Chondrocyte (in vitro differentiated cells): ENCODE data around the gene DNAH3. TPM values are rescaled to one million over a fixed set of nuclear protein-coding genes. Genes with fewer than 3 reads are reported as not detected.
"Not testable (repeated sequence)": the region's sequence is repeated elsewhere in the genome, so short reads cannot be mapped to it uniquely, and the experiment has no call there.

Source experiments
- DNase-seq: peaks from one replicate; pipeline ENCODE4 v3.0.0; 2021; ENCODE audit warnings: mixed read lengths, low spot score
- H3K27ac Mint-ChIP-seq: one replicate; pipeline ENCODE4 v1.8.0; 2021; ENCODE audit warnings: mild to moderate bottlenecking, moderate library complexity, mixed read lengths; ENCODE audit not compliant: unreplicated experiment
- H3K27me3 Mint-ChIP-seq: 2 replicates; pipeline ENCODE4 v1.8.0; 2021; ENCODE audit warnings: low read depth, mixed read lengths
- H3K36me3 Mint-ChIP-seq: 2 replicates; pipeline ENCODE4 v1.8.0; 2021; ENCODE audit warnings: low read depth, mixed read lengths
- H3K4me1 Mint-ChIP-seq: 2 replicates; pipeline ENCODE4 v1.8.0; 2021; ENCODE audit warnings: low read depth, mild to moderate bottlenecking, mixed read lengths
- H3K4me3 Mint-ChIP-seq: one replicate; pipeline ENCODE4 v1.8.0; 2021; ENCODE audit warnings: mild to moderate bottlenecking, moderate library complexity, mixed read lengths; ENCODE audit not compliant: unreplicated experiment
- H3K9me3 Mint-ChIP-seq: 2 replicates; pipeline ENCODE4 v1.8.0; 2021; ENCODE audit warnings: low read depth, mixed read lengths
- total RNA-seq: library from RNA; stranded (reverse); gene quantifications from 3 replicates; pipeline ENCODE4 v1.2.1, GENCODE V29; 2021
- TF ChIP-seq, protein P1 (sequence below): fragments of 200-600 bp; sonication (generic); IDR thresholded peaks from 2 replicates; pipeline ENCODE4 v1.5.0; 2021; ENCODE audit warnings: antibody characterized with exemption, mild to moderate bottlenecking, moderate library complexity

Gene DNAH3
- total RNA-seq, 1 donor from 2014 or later: not detected

DNA sequence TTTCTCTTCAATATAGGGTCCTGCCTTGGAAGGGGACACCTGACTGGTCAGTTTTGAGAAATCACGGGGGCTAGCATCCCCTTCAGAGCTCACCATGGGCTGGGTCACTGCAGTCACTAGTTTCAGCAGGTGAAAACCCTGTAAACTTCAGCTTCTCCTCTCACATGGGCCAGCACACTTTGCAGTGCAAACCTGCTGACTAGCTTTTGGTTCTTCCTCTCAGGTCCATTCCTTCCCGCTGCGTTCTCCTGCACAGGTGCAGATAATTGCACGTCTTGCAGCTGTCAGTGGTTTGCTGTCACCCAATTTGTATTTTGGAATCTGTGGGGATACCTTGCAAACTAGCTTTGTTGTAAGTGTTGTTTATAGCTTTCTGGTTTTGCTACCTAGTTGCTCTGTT is 154.9 kb downstream of the DNAH3 start:
- DNase-seq: no peak
- Mint-ChIP-seq H3K9me3 (no peaks in the 10 kb centered on the region), H3K4me3 (no peak overlapping the region), H3K4me1 (no peaks in the 10 kb centered on the region), H3K27me3 (peaks cover 25% of the 10 kb centered on the region), H3K27ac (no peak overlapping the region), H3K36me3 (no peaks in the 10 kb centered on the region)
- TF ChIP-seq, protein P1, sequence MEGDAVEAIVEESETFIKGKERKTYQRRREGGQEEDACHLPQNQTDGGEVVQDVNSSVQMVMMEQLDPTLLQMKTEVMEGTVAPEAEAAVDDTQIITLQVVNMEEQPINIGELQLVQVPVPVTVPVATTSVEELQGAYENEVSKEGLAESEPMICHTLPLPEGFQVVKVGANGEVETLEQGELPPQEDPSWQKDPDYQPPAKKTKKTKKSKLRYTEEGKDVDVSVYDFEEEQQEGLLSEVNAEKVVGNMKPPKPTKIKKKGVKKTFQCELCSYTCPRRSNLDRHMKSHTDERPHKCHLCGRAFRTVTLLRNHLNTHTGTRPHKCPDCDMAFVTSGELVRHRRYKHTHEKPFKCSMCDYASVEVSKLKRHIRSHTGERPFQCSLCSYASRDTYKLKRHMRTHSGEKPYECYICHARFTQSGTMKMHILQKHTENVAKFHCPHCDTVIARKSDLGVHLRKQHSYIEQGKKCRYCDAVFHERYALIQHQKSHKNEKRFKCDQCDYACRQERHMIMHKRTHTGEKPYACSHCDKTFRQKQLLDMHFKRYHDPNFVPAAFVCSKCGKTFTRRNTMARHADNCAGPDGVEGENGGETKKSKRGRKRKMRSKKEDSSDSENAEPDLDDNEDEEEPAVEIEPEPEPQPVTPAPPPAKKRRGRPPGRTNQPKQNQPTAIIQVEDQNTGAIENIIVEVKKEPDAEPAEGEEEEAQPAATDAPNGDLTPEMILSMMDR: no peak

- H3K27me3 Mint-ChIP-seq, DNase-seq, H3K36me3 Mint-ChIP-seq, H3K4me1 Mint-ChIP-seq, H3K27ac Mint-ChIP-seq, H3K9me3 Mint-ChIP-seq, H3K4me3 Mint-ChIP-seq: not testable (repeated sequence)
These were observed 161.1 kb downstream of the DNAH3 start for GRCh38 chr16:20989496-20990070.

GRCh38 chr16:20987049-20987448 is 163.6 kb downstream of the DNAH3 start:
- no peak overlapping the region for H3K27ac Mint-ChIP-seq
- TF ChIP-seq, protein P1: no peak
- DNase-seq: no peak
- no peaks in the 10 kb centered on the region for H3K4me1 Mint-ChIP-seq
- no peaks in the 10 kb centered on the region for H3K36me3 Mint-ChIP-seq
- H3K9me3 Mint-ChIP-seq: peaks cover 7% of the 10 kb centered on the region
- H3K4me3 Mint-ChIP-seq: no peak overlapping the region
- H3K27me3 Mint-ChIP-seq: peaks cover 4% of the 10 kb centered on the region

DNA sequence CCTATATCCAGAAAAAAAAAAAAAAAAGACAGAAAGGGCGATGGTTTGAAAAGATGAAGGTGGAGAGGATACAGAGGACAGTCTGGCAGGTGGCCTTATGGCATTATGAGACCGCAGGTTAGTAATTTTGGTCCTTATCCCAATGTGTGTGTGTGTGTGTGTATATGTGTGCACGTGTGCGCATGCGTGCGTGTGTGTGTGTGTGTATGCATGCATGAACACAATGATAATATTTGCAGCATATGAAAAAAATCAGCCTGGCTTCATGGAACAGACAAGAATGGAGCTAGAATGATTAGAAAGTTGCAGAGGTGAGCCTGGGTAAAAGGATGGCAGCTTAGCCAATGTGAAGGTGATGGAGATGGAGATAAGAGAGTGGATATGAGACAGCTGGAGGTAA is 166.6 kb downstream of the DNAH3 start:
- no peak for DNase-seq
- TF ChIP-seq, protein P1: no peak
- Mint-ChIP-seq H3K36me3 (no peaks in the 10 kb centered on the region), H3K27ac (no peak overlapping the region), H3K9me3 (peaks cover 5% of the 10 kb centered on the region), H3K4me1 (no peaks in the 10 kb centered on the region), H3K27me3 (peaks cover 4% of the 10 kb centered on the region), H3K4me3 (no peak overlapping the region)

- Mint-ChIP-seq H3K4me3 (no peak overlapping the region), H3K27ac (no peak overlapping the region), H3K9me3 (no peaks in the 10 kb centered on the region), H3K36me3 (no peaks in the 10 kb centered on the region), H3K4me1 (no peaks in the 10 kb centered on the region), H3K27me3 (peaks cover 6% of the 10 kb centered on the region)
- DNase-seq: no peak
- TF ChIP-seq, protein P1: no peak
These were observed 174.1 kb downstream of the DNAH3 start for GRCh38 chr16:20976576-20976975.

DNA sequence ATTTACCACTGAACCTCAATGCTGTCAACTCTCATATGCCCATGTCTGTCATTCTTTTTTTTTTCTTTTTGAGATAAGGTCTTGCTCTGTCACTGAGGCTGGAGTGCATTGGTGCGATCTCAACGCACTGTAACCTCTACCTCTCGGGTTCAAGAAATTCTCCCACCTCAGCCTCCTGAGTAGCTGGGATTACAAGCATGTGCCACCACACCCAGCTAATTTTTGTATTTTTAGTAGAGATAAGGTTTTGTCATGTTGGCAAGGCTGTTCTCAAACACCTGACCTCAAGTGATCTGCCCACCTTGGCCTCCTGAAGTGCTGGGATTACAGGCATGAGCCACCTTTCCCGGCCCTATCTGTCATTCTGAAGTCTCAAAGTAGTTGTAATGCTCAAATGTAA is 177.4 kb downstream of the DNAH3 start:
- not testable (repeated sequence) for H3K4me3 Mint-ChIP-seq, H3K4me1 Mint-ChIP-seq, H3K36me3 Mint-ChIP-seq, DNase-seq, H3K27ac Mint-ChIP-seq, H3K9me3 Mint-ChIP-seq, H3K27me3 Mint-ChIP-seq
